ENCODE results near the gene NAA80. TPM values are rescaled to one million over a fixed set of nuclear protein-coding genes. Genes with fewer than 3 reads are reported as not detected.

The NAA80 gene
- polyA plus RNA-seq, 1 of the 3 experiments (the other 2 are of a cell fraction): 10.5 TPM

- POLR2A ChIA-PET: interaction anchor here (0.5 to 3.6 kb wide), 16 partner anchors 10 to 232 kb away, joined by 3 to 38 read pairs (median 4); partner anchors contain the start of genes C3orf18, CYB561D2, HEMK1 and HYAL3
- Histone ChIP-seq H3K4me3 (ENCODE audit: low read depth in 2 of 2, low read length in 1 of 2) (peak overlapping the region; percentile 77 to 79), H3K9me3 (no peaks in the 10 kb centered on the region), H3K27me3 (ENCODE audit: insufficient read depth) (no peaks in the 10 kb centered on the region), H3K9me2 (no peaks in the 10 kb centered on the region), H4K20me1 (ENCODE audit: insufficient read depth) (peaks cover 10% of the 10 kb centered on the region; the same call in 1 of the 2 replicates), H3K36me3 (replicated peaks in 1 of 2; ENCODE audit: control insufficient read depth in 1 of 2, insufficient read depth in 2 of 2, low read length in 1 of 2) (no peaks in the 10 kb centered on the region), H3F3A (replicated peaks; ENCODE audit: insufficient read depth) (peaks cover 3% of the 10 kb centered on the region), H3K27ac (ENCODE audit: low read depth in 2 of 2, low read length in 1 of 2) (peak overlapping the region; percentile 82 to 98), H3K4me1 (ENCODE audit: control insufficient read depth in 1 of 2, insufficient read depth in 2 of 2, low read depth in 1 of 2, low read length in 1 of 2) (peaks cover 10 to 33% of the 10 kb centered on the region in 2 experiments), H3K79me2 (ENCODE audit: insufficient read depth) (peaks cover 57% of the 10 kb centered on the region), H2AFZ (ENCODE audit: low read depth) (peak overlapping the region; percentile 84), H3K9ac (peak overlapping the region; percentile 78), H3K4me2 (peak overlapping the region; percentile 96)
- 0% methylated on average over 23 of the region's 79 CpGs for WGBS (ENCODE audit: low lambda C conversion rate)
- DNase-seq: peak; percentile 100
- CTCF ChIA-PET: interaction anchor here (0.7 to 6.8 kb wide), 17 partner anchors 10 to 229 kb away, joined by 3 to 60 read pairs (median 4); partner anchors contain the start of genes CYB561D2, HYAL1, HYAL2 and IFRD2
- TF ChIP-seq ZBTB33 (IDR thresholded peaks at IDR 0.05; ENCODE audit: borderline replicate concordance, low read depth) (no peak), IRF3 (IDR thresholded peaks at IDR 0.05; ENCODE audit: low read depth, low read length) (no peak), MEF2A (IDR thresholded peaks at IDR 0.05; ENCODE audit: borderline replicate concordance, low read depth) (no peak), GABPA (IDR thresholded peaks at IDR 0.05; ENCODE audit: low read depth) (no peak), PBX3 (IDR thresholded peaks at IDR 0.05) (no peak), REST (IDR thresholded peaks at IDR 0.05; ENCODE audit: low read depth, low read length) (no peak), JUND (IDR thresholded peaks at IDR 0.05) (no peak; the same call in 1 of the 2 replicates), RXRA (IDR thresholded peaks at IDR 0.05; ENCODE audit: borderline replicate concordance, low read depth) (no peak), TCF12 (IDR thresholded peaks at IDR 0.05) (no peak), NRF1 (IDR thresholded peaks at IDR 0.05; ENCODE audit: low read depth, low read length) (peak; percentile 75), FOXM1 (IDR thresholded peaks at IDR 0.05; ENCODE audit: low read depth) (0 out of 2 replicates have a peak, but pooled peaks have one; percentile 34), MXI1 (IDR thresholded peaks at IDR 0.05; ENCODE audit: low read depth, low read length) (peak; percentile 96), MAX (IDR thresholded peaks at IDR 0.05; ENCODE audit: low read depth) (peak; percentile 87), USF1 (IDR thresholded peaks at IDR 0.05; ENCODE audit: borderline replicate concordance, low read depth) (no peak), YY1 (IDR thresholded peaks at IDR 0.05; ENCODE audit: low read depth) (no peak), TAF1 (IDR thresholded peaks at IDR 0.05; ENCODE audit: borderline replicate concordance, low read depth, low read length) (no peak; the same call in none of the 2 replicates), POLR2AphosphoS5 (IDR thresholded peaks at IDR 0.05; ENCODE audit: low read depth, low read length) (peak; percentile 76), SMC3 (IDR thresholded peaks at IDR 0.05; ENCODE audit: low read depth, low read length) (no peak), USF2 (IDR thresholded peaks at IDR 0.05; ENCODE audit: borderline replicate concordance, low read depth, low read length) (no peak), RAD21 (IDR thresholded peaks at IDR 0.05; ENCODE audit: low read length) (no peak), FOXJ3 (CRISPR knock-in tag; IDR thresholded peaks at IDR 0.05) (no peak), ELF1 (IDR thresholded peaks at IDR 0.05) (no peak), EP300 (IDR thresholded peaks at IDR 0.05; ENCODE audit: borderline replicate concordance in 1 of 2, low read depth in 1 of 2, low read length in 1 of 2) (peak; percentile 13 to 41; a peak in 1 of 4 replicates)
These were observed 38.1 kb upstream of the NAA80 start for GRCh38 chr3:50337175-50337861.

All from SK-N-SH (cell line).